NCI-H1048 (cell line): ENCODE data around the gene IL6.
"Not testable (repeated sequence)": the region's sequence is repeated elsewhere in the genome, so short reads cannot be mapped to it uniquely, and the experiment has no call there.

Experiments used
- DNase-seq: peaks from one replicate; lab custom pipeline; 2025; lab: John Stamatoyannopoulos, UW

The IL6 gene

DNA sequence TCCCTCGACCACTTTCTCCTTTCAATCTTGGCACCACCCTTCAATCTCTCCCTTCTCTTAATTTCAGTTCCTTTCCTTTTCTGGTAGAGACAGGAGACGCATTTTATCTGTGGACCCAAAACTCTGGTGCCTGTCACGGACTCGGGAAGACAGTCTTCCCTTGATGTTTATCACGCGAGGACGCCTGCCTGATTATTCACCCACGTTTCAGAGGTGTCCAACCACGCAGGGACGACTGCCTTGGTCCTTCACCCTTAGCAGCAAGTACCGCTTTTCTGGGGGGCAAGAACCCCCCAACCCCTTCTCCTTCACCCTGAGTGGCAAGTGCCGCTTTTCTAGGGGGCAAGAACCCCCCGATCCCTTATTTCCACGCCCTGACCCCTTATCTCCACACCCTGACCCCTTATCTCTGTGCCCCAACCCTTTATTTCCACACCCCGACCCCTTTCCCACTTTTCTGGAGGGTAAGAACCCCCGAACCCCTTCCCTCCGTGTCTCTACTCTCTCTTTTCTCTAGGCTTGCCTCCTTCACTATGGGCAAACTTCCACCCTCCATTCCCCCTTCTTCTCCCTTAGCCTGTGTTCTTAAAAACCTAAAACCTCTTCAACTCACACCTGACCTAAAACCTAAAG, 22.9 kb upstream of the IL6 start:
- not testable (repeated sequence) for DNase-seq

GRCh38 chr7:22704722-22705121, 22.3 kb upstream of the IL6 start:
- DNase-seq, result not testable (repeated sequence)

DNA sequence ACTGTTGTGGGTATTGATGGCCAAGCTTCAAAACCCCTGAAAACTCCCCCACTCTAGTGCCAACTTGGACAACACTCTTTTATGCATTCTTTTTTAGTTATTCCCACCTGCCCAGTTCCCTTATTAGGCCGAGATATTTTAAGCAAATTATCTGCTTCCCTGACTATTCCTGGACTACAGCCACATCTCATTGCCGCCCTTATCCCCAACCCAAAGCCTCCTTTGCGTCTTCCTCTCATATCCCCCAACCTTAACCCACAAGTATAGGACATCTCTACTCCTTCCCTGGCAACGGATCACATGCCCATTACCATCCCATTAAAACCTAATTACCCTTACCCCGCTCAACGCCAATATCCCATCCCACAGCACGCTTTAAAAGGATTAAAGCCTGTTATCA, 21.1 kb upstream of the IL6 start:
- not testable (repeated sequence) for DNase-seq

GRCh38 chr7:22707026-22707691, 19.8 kb upstream of the IL6 start:
- DNase-seq, result not testable (repeated sequence)

- DNase-seq, result not testable (repeated sequence)
Observed at GRCh38 chr7:22708214-22708613, 18.8 kb upstream of the IL6 start.

DNA sequence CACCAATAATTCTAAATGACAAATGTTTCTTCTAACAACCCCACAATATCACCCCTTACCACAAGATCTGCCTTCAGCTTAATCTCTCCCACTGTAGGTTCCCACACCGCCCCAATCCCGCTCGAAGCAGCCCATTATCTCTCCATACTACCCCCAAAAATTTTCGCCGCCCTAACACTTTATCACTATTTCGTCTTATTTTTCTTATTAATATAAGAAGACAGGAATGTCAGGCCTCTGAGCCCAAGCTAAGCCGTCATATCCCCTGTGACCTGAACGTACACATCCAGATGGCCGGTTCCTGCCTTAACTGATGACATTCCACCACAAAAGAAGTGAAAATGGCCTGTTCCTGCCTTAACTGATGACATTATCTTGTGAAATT, 18.3 kb upstream of the IL6 start:
- DNase-seq, result not testable (repeated sequence)

DNA sequence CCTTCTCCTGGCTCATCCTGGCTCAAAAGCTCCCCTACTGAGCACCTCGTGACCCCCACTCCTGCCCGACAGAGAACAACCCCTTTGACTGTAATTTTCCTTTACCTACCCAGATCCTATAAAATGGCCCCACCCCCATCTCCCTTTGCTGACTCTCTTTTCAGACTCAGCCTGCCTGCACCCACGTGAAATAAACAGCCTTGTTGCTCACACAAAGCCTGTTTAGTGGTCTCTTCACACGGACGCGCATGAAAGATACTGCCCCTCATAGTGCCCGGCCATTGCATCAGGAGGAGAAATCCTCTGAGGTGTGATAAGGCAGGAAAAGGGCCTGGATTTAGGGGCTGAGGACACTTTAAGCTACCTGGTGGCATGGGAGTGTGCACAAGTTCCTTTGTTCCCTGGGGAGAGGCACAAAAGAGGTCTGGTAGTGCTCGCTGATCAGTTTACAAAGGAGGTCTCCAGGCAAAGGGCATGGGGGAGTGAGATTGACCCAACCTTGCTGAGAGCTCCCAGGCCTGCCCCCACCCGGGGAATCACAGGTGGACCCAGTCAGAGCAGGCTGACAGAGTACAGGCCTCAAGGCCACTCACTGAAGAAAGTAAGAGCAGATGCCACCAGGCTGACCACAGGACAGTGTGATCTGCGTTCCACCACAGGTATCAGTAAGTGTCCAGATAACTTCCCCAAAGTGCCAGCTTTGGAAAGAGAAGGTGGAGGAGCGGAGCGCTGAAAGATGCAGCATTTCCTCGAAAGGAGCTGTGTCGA, 17.8 kb upstream of the IL6 start:
- DNase-seq, result not testable (repeated sequence)

DNA sequence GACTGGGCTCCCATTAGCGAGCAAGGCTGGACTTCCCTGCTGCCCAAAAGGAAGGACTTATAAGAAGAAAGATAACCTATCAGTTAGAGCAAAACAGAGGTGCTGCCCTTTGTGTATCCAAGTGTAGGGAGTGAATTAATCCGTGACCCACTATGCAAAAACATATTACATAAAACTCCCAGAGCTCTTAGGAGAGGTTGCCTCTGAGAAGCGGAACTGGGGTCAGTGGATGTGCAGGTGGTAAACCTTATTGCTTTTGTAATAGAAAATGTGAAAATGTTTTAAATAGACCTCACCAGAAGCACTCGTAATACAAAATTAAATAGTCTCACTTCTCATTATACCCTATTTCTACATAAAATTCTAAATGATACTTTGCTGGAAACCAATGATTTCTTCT, 17.1 kb upstream of the IL6 start:
- no peak for DNase-seq

DNA sequence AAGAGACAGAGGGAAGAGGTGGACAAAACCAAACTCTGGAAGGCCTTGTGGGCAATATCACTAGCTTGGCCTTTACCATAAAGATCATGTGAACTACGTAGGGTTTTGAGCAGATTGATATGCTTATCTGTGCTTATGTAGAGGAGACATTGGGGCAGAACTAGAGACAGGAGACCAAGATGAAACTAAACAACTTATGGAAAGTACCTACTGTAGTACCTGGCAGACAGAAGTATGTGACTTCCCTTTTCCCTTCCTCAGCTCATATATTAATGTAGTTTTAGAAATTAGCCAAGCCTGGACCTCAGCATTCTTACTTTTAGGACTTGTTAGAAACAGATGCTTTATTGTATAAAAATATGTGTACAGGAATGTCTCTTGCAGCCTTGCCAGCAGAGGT, 14.0 kb upstream of the IL6 start:
- DNase-seq, result no peak

DNA sequence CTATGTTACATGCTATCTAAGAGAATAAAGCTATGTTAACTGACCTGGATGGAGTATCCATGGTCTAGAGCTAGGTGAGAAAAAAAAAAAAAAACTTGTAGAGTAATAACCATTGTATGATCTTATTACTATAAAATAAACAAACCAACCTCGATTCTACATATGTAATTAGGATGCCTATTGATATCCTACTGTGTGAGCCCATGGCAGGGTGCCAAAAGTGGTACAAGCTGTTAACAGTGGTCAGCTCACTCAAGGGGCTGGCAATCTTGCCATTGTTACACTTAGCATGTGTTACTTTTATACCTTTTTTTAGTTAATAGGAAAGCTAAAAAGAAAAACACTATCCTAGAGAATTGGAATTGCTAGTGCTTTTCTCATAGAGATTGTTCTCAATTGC, 13.5 kb upstream of the IL6 start:
- DNase-seq, result no peak

DNA sequence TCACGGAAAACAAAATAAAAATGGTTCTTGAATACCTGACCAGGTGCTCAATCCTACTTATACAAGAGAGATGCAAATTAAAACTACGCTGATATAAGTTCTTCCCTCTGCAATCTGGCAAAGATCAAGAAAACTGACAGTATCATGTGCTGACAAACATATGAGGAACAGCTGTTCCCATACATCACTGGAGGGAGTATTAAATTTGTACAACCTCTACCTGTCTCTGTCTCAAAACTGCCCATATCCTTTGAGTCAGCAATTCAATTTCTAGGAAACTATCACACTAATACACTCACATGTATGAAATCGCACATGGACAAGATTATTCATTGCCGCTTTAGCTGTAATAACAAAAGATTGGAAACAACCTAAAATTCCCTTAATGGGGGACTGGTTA, 11.0 kb upstream of the IL6 start:
- DNase-seq, result no peak

DNA sequence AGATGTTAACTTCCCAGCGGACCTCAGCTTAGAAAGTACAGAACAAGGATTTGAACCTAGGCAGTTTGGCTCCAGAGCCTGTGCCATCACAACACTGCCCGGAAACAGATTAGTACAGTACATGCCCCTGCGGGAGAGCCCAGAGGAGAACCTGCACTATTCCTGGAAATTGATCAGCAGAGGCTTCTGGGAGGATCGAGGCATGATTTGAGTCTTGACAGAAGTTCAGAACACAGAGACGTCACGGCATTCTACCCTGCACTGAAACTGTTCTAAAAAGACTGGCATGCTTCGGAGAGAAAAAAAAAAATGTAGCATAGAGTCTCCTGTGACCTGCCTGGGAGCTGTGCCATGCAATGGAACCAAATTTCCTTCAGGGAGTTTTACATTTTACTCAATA, 9.2 kb upstream of the IL6 start:
- DNase-seq, result no peak

GRCh38 chr7:22718200-22718711, 8.7 kb upstream of the IL6 start:
- no peak for DNase-seq

DNA sequence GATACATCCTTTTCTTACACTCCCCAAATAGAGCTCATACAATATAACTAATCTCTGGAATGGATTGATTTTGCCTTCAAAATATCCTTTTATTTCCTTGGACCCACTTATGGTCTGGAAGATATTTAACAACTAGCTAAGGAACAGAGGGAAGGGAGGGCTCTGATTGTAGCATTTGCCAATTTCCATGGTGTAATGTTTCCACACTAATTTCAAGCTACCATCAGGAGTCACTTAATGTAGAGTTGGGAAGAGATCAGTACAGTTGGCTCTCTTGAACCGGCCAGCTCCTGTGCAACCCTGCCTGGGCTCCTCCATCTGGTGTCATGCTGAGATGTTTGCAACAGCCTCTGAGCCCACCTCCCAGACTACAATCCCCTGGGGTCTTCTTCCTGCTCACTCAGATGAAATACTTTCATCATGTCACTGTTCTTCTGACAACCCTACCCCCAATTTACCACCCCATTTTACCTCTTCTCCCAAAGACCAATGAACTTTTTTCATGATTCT, 8.0 kb upstream of the IL6 start:
- DNase-seq, result no peak

- no peak for DNase-seq
Observed at GRCh38 chr7:22720791-22721786, 5.9 kb upstream of the IL6 start.

GRCh38 chr7:22722536-22723180, 4.3 kb upstream of the IL6 start:
- DNase-seq, result no peak

DNA sequence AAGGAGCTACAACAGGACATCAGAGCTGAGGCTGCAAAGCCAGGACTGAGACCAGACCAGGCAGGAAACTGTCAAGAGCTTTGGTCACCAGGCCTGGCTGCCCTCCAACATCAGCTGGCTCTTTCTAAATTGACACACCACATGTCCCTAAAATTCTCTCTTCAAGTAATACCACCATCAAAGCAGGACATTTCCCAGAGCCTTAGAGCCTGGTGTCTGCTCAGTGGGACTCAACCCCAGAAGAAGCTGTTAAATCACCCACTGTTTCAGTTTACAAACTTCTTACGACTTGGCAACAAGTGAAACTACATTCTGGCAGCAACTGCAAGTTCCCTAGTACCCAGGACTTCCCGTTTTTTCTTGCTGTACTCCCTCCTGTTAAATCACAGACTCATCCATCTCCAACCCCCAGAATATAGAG, 3.8 kb upstream of the IL6 start:
- no peak for DNase-seq

GRCh38 chr7:22723637-22724036, 3.4 kb upstream of the IL6 start:
- DNase-seq, result no peak

- no peak for DNase-seq
Observed at GRCh38 chr7:22724861-22725260, 2.1 kb upstream of the IL6 start.

DNA sequence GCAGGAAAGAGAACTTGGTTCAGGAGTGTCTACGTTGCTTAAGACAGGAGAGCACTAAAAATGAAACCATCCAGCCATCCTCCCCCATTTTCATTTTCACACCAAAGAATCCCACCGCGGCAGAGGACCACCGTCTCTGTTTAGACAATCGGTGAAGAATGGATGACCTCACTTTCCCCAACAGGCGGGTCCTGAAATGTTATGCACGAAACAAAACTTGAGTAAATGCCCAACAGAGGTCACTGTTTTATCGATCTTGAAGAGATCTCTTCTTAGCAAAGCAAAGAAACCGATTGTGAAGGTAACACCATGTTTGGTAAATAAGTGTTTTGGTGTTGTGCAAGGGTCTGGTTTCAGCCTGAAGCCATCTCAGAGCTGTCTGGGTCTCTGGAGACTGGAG, 1.4 kb upstream of the IL6 start:
- DNase-seq, result no peak

GRCh38 chr7:22726345-22726906, 574 bp upstream of the IL6 start:
- no peak for DNase-seq
